GM21390 (cell line): ENCODE data around the gene TMTC2.
A peak's percentile ranks its signal among the peaks of the same experiment; 100 is the strongest.
"Not testable (repeated sequence)": the region's sequence is repeated elsewhere in the genome, so short reads cannot be mapped to it uniquely, and the experiment has no call there.

Experiments
- ATAC-seq: cut with Tn5 transposase; IDR thresholded peaks from one replicate; pipeline ENCODE4 v1.9.1; 2021; ENCODE audit not compliant: unreplicated experiment

TMTC2 gene

DNA sequence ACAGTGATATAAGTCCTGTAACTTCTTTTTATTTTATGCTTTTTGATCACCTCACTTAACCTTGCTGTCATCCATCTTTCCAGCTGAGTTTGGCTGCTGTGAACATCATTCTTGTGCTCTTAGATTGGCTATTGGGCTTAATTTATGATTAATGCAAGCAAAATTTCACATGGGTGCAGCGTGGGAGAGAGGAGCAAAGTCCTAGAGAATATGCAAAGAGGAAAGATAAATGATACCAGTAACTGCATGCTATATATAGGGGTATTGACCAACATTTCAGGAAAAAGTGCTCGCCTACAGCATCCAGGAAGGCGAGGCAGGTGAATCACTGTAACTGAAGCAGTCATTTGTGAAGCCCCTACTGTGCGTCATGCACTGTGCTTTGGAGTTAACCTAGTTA is 153.1 kb downstream of the TMTC2 start:
- no peak for ATAC-seq

DNA sequence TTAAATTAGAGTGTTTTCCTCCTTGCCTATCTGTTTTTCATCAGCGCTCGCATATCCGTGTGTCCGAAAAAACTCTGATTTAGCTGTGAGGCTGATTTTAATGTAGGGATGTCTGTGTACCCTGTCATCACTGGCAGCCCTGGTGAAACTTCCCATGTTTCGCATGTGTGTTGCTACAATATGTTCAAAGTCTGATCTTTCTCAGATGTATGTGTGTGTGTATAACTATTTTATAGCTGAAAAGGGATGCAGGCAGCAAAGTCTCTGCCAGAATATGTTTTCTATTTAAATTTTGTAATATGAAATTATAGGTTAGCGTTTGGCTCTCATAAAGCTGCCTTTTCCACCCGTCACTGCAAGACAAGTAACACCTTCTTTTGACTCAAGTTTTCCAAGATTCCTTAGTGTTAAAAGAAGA is 154.8 kb downstream of the TMTC2 start:
- no peak for ATAC-seq

DNA sequence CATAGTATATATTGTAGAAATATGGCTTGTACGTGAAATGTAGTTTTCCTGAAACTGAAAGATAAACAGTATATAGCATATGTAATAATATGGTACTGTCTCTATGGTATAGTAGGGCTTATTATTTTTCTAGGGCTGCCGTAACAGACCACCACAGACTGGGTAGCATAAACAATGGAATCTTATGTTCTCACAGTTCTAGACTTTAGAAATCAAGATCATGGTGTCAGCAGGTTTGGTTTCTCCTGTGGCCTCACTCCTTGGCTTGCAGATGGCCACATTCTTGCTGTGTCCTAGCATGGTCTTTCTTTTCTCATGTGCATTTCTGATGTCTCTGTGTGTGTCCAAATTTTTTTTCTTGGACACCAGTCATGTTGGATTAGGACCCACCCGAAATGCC is 155.8 kb downstream of the TMTC2 start:
- no peak for ATAC-seq

DNA sequence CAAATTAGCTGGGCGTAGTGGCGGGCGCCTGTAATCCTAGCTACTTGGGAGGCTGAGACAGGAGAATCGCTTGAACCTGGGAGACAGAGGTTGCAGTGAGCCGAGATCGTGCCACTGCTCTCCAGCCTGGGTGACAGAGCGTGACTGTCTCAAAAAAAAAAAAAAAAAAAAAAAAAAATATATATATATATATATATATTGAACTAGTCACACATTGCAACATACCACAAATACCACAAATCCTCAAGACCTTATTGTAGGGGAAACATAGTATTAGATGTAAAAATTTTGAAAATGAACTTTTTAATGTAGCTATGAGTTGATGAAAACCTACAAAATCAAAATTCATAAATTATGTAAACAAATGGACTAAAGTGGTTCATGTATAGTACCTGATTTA is 158.4 kb downstream of the TMTC2 start:
- not testable (repeated sequence) for ATAC-seq

DNA sequence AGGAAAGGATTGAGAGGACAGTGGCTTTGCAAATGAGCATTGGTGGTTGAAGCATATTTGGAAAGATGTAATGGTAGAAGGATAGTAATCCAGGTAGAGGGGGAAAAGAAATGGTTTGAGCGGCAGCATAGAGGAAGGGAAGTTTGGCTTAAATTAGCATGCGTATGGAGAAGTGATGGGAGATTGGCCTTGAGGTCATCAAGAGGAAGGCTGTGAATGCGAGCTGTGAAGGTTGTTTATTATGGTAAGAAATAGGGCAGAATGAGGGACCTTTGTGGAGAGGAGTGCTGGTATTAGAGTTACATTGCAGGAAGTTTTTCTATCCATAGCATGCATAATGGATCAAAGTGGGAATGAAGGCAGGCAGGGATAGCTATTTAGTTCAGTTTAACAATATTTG is 162.1 kb downstream of the TMTC2 start:
- ATAC-seq: no peak

DNA sequence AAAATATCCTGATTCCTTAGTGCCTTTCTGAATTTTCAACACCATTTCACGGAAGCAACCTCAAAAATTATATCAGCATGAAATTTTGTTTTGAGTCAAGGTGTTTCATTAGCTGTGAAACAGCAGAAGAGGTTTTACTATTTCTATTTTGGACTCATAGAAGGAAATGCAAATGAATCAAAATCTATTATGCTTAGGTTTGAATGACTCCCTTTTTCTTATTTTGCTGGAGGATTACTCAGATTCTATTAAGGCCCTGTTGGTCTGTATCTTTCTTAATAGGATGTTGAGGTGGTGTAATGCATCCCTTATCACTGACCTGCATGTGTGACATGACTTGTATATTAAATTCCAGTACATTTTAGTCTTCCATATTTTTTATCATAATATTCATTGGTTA is 165.8 kb downstream of the TMTC2 start:
- no peak for ATAC-seq

DNA sequence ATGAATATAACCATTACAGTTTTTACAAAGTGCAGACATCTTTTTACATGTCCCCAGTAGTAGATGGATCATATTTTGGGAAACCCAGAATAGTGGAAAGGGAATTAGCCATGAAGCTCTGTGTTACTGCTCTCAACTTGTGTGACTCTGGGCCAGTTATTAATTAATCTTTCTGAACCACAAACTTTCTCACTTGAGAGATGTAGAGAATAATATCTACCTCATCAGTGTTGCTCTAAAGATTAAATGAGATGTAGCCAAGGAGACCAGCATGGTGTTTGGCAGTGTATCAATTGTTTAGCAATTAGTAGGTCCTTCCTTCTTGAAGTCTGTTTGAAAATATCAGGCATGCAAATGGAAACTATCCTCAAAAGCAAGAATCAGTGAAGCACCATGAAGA is 169.2 kb downstream of the TMTC2 start:
- peak; percentile 63 for ATAC-seq

DNA sequence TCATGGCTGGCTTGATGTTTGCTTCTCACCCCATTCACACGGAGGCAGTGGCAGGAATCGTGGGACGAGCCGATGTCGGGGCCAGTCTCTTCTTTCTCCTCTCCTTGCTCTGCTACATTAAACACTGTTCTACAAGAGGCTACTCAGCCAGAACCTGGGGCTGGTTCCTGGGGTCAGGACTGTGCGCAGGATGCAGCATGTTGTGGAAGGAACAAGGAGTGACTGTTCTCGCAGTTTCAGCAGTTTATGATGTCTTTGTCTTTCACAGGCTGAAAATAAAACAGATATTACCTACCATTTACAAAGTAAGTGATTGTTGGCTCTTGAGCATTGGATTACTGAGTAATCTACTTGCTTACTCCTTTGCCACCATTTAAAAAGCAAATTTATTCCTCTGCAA is 170.6 kb downstream of the TMTC2 start:
- no peak for ATAC-seq

DNA sequence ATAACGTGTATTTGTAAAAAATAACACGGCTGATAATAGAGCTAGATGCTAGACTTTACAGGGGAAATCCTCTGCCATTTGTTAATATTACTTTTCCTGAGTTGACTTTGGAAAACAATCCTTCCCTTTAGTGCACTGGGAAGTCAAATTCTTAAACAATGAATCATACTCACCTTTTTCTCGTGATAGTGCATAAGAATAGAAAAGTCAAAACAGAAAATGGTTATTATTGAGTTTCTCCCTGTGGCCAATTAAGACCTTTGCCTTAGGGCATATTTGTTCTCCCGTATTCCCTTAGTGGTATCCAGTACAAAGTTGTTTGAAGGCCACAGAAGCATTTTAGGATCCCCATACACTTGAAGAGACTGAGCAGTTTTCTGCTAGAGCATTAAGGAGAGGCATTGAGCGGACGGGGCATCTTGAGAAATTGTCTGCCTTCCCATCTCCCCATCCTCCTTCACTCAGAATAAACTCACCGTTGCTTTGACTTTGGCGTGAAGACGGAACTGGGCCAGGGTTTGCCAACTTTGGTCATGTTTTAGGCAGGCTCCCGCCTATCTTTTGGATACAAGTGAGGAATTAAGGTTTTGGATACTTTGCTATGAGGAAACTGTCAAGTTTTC is 171.3 kb downstream of the TMTC2 start:
- no peak for ATAC-seq

DNA sequence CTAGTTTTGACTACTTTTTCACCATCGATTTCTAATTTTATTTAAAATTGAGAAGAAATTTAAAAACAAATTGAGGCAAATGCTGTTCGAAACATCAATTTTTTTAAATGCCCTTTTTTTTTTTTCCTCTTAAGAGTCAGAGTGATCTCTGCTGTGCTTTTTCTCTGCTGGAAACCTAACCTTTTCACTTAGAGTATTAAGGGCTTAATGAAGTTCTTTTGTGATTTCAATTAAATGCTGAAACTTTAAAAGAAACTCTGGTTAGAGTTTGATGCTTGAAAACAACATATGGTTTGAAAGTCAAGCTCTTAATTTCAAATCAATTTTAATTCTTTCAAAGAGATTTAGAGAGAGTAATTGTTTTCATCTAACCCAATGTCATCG is 171.8 kb downstream of the TMTC2 start:
- no peak for ATAC-seq

DNA sequence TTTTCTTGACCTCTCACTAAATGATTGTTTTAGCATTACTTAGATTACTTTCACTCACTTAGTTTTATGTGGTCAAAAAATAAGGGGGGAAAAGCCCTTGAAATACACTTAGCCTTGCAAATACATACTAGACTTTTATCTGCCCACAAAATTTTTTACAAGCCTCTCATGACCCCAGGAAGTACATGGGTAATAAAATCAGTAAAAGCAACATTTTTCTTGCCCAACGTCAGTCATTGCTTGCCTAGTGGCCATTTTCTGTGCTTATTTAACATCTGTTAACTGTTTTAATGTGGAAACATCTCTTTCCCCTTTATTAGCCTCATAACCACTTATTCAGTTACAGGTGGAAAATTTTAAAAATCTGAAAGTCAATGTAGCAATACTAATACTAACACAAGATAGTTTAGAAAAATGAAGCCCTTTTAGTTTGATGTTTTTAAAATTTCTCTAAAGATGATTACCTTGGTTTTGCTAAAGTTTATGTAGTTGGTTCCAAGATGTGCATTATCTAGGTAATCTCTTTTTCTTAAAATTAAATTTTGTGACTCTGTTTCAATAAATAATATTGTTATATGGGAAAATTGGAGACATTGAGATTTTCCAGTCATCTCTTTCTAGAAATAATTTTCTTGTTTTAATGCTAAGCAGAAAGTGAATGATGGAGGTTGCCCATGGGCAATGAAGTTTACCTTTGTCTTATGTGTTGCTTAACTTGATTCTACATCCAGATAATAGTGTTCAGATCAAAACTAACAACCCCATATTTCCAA is 175.5 kb downstream of the TMTC2 start:
- ATAC-seq: no peak

DNA sequence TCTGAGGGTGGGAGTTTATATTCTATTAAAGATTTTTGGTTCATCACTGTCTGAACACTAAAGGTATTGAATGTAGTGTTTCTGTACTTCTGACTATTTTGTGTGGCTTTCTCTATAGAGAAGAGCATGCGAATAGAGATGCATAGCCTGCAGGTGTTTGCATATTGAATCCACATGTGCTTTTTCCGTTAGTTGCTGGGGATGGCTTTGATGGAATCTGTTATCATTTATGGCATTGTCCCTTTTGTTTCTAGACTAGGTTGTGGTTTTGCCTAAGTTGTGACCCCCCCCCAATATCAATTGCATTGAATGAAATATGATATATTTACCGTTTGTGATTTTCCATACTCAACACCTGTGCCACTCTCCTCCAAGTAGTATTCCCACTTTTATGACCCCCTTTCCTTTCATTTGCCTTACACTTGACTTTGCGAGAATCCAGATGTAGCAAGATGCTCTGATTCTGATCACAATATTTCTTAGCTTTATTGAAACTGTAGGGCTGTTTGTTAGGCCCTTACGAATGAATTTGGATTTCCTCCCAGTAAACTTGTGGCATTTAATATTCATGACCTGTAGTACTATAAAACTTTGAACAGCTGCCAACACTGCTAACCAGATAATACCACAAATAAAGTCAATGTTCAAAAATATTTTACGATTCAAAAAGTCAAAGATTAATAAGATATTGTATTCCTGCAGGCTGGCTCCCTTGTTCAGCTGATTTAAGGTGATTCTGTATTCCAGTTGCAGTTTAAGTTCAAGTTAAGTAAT is 176.4 kb downstream of the TMTC2 start:
- ATAC-seq: no peak

DNA sequence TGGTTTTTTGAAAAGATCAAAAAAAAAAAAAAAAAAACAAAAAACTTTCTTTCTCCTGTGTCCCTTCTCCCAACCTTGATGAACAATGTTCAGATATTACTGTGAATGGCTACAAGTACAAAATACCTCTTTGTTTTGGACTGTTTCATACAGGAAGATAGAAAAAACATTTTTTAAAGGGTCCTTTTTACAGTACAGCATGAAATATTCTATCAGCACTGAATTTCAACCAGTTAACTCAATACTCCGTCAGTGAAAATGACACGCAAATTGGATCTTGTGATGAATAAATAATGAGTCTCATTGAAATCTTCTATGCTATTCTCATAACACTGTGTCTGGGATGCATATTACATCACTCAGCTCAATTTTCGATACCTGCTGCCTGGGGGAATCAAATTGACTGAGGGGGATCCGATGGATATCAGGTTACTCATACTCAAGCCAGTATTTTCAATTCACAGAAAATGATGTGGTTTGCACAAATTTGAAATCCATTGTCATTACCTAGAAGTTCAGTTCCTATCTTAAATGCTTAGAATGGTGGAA is 179.6 kb downstream of the TMTC2 start:
- ATAC-seq: no peak

DNA sequence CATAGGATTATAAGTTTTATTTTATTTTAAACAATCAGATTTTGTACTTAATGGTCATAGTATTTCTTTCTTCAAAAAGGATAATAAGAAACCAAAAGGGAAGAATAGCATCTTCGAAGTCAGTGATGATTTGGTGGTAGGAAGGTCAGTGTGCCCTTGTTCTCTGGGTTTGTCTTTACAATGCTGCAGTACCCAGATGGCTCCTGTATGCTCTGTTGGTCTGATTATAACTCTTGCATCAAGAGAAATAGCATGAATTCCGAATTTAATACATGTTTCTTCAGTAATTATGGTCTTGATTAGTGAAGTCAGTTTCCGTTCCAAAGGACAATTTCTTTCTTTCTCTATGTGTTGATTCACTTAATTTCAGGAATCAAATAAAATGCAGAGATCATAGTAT is 180.2 kb downstream of the TMTC2 start:
- ATAC-seq: no peak

DNA sequence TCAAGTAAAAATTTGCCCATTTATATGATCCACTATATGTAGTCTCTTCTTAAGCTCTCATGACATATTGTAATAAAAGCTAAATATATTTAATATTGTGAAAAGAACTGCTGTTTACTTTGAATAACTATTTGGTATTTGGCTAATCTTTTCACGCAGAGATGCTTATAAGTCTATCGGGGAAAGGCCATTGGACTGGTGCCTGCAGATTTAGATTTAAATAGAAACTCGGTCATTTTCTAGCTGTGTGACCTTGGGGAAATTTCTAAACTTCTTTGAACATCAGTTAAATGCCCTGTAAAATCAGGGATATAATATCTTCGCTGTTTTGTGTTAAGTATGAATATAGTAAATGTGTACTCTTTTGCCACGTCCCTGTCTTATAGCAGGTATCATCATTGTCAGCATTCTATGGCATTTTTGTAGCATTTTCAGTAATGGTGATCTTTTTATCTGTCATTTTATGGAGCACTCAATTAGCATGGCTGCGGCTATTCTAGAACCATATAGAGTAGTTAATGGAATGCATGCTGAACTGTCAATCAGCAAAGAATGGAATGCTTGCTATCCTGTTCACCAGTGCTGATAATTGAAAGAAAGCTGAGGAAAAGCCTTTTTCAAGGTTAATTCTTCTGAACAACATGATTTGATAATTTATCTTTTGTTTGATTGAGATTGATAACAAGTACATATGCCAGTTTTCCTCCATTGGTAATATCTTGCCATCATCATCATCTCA is 181.2 kb downstream of the TMTC2 start:
- no peak for ATAC-seq

DNA sequence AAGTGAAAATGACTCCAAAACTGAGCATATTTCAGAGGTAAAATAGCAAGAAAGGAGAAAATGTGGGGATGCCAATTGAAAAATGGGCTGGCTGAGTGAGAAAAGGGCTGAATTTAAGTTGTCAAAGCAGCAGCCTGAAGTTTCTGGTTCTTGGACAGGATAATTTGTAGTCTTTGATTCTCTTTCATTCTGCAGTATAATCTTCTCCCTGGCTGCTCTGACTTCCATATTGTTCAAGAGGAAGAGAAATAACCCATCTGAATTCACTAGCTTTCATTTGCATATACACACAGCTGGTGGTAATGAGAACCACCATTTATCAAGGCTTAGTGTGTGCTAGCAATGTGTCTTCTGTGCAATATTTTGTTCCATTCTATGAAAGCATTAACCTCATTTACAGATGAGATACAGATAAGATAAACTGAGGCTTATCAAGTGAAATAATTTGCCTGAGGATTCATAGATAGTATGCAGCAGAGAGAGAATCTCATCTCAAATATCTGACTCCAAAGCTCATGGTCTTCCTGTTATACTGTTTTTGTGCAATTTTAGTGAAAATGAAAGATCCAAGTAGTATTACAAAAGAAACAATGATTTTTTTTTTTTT is 184.2 kb downstream of the TMTC2 start:
- ATAC-seq: peak; percentile 81

DNA sequence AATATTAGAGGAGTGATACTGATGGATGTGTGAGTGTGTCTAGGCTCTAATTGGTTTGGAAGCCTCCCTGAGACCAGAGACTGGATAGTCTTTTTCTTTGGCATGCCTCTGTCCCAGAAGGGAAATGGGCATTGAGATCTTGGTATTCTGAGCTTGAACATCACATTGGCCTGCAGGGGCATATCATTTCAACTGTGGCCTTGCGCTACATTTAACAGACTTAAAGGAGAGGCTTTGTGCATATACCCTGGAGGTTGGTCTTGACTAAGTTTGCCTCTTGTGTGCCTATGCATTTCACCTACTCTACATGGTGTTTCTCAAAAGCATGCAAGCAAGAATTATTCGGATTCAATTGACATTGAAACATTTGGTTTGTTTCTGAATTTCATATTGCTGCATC is 185.4 kb downstream of the TMTC2 start:
- no peak for ATAC-seq

DNA sequence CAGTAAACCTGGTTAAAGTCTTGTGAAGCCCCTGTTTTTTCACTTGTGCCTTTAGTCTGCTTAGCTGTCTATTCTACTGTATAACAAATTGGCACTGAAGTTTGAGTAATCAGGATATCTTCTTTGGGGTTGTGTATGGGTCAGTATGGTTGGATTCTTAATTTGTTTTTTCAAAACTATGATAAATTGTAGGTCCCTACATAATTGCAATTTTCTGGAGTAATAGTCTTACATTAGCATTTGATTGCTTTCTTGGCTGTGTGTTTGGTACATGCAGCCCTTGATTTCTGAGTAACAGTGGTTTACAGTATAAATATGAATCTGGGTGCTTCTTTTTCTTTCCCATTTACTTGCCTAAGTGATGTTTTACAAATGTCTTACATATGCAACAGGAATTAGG is 186.6 kb downstream of the TMTC2 start:
- ATAC-seq: no peak

DNA sequence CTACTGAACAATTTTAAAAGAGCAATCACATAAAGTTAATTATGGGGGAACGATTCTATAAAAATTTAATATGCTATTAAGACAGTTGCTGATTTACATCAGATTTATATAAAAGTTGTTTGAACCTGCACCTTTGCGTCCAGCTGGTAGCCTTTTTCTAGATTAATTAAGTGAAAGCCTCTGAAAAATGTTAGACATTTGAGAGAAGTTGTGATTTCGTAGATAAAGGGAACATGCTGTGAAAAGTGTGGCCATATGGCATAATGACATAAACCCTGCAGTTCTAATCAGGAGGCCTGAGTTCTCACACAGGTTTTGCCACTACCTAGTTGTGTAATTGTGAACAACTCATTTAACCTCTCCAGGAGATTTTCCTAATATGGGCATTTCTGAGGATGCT is 187.2 kb downstream of the TMTC2 start:
- ATAC-seq: no peak

DNA sequence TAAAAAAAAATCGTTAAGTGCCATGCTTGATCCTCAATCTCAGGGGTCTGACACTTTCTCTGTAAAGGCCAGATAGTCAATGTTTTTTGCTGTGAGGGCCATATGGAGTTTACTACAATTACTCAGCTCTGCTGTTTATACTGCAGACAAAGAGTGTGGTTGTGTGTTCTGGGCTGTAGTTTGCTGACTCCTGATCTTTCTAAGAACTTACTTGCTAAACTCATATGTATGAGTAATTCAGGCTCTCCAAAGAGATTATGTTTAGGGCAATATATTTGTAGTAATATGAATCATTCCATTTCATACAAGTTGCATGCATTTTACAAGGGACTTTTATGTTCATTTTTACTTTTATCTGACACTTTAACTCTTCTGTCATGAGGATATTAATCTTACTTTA is 188.2 kb downstream of the TMTC2 start:
- ATAC-seq: no peak

DNA sequence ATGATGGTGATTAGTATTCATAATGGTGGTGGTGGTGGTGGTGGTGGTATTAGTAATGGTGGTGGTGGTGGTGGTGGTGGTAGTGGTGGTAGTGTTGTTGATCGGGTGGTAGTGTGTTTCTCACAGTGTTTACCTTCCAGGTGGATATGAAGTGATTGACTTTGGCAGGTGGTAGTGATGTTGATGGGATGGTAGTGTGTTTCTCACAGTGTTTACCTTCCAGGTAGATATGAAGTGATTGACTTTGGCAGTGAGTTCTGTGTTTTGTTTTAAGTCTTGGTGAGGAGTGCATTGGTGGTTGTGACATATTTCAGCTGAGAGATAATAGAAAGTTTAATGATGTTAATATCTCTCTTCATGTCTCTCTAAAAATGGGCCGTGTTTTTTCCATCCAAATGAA is 189.4 kb downstream of the TMTC2 start:
- no peak for ATAC-seq
